Measurements from ENCODE around the gene EIF1AD. TPM values are rescaled to one million over a fixed set of nuclear protein-coding genes. Genes with fewer than 3 reads are reported as not detected.

The EIF1AD gene
- total and polyA plus RNA-seq, 2 experiments from 2014 or later = 16.1 to 32.1 TPM

GRCh38 chr11:66020212-66020611 is 18.3 kb upstream of the EIF1AD start (continued):
- TF ChIP-seq ZNF462 (CRISPR knock-in tag; IDR thresholded peaks at IDR 0.05) (no peak), JUNB (IDR thresholded peaks at IDR 0.05; ENCODE audit: unreplicated experiment) (no peak), STAT1 (IDR thresholded peaks at IDR 0.05; ENCODE audit: unreplicated experiment) (no peak), POLR2AphosphoS5 (IDR thresholded peaks at IDR 0.05; ENCODE audit: low read depth) (no peak), NANOG (IDR thresholded peaks at IDR 0.05; ENCODE audit: borderline replicate concordance) (no peak)
- TF ChIP-seq, protein P1, sequence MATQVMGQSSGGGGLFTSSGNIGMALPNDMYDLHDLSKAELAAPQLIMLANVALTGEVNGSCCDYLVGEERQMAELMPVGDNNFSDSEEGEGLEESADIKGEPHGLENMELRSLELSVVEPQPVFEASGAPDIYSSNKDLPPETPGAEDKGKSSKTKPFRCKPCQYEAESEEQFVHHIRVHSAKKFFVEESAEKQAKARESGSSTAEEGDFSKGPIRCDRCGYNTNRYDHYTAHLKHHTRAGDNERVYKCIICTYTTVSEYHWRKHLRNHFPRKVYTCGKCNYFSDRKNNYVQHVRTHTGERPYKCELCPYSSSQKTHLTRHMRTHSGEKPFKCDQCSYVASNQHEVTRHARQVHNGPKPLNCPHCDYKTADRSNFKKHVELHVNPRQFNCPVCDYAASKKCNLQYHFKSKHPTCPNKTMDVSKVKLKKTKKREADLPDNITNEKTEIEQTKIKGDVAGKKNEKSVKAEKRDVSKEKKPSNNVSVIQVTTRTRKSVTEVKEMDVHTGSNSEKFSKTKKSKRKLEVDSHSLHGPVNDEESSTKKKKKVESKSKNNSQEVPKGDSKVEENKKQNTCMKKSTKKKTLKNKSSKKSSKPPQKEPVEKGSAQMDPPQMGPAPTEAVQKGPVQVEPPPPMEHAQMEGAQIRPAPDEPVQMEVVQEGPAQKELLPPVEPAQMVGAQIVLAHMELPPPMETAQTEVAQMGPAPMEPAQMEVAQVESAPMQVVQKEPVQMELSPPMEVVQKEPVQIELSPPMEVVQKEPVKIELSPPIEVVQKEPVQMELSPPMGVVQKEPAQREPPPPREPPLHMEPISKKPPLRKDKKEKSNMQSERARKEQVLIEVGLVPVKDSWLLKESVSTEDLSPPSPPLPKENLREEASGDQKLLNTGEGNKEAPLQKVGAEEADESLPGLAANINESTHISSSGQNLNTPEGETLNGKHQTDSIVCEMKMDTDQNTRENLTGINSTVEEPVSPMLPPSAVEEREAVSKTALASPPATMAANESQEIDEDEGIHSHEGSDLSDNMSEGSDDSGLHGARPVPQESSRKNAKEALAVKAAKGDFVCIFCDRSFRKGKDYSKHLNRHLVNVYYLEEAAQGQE (IDR thresholded peaks at IDR 0.05; ENCODE audit: unreplicated experiment) = no peak
- TF ChIP-seq, protein P2, sequence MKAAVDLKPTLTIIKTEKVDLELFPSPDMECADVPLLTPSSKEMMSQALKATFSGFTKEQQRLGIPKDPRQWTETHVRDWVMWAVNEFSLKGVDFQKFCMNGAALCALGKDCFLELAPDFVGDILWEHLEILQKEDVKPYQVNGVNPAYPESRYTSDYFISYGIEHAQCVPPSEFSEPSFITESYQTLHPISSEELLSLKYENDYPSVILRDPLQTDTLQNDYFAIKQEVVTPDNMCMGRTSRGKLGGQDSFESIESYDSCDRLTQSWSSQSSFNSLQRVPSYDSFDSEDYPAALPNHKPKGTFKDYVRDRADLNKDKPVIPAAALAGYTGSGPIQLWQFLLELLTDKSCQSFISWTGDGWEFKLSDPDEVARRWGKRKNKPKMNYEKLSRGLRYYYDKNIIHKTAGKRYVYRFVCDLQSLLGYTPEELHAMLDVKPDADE (IDR thresholded peaks at IDR 0.05) = no peak
